Choroid plexus epithelial cell (primary cell): ENCODE results near the gene TBCD.

ENCODE experiments used
- DNase-seq: peaks from one replicate; pipeline ENCODE4 v3.0.0-alpha.2; 2010; ENCODE audit warnings: low read depth
- H3K4me3 ChIP-seq: 2 replicates; pipeline ENCODE4 v1.5.1; 2011; ENCODE audit warnings: low read depth, mild to moderate bottlenecking, control low read depth, low read length, moderate library complexity
- CTCF ChIP-seq: conservative IDR thresholded peaks from 2 replicates; pipeline ENCODE4 v1.5.1; 2011; ENCODE audit warnings: low read depth, mild to moderate bottlenecking, control low read depth, inconsistent platforms, low read length, moderate library complexity

Gene TBCD

GRCh38 chr17:82930043-82930923 is 178.4 kb downstream of the TBCD start:
- no peak for TF ChIP-seq CTCF
- H3K4me3 ChIP-seq, result no peak overlapping the region
- DNase-seq, result no peak

- DNase-seq, result no peak
- no peak overlapping the region for H3K4me3 ChIP-seq
- TF ChIP-seq CTCF, result no peak
These were observed 179.2 kb downstream of the TBCD start for GRCh38 chr17:82930924-82931698.

GRCh38 chr17:82931699-82932517 is 180.0 kb downstream of the TBCD start:
- H3K4me3 ChIP-seq, result no peak overlapping the region
- DNase-seq, result peak; percentile 87
- no peak for TF ChIP-seq CTCF

- no peak for TF ChIP-seq CTCF
- no peak overlapping the region for H3K4me3 ChIP-seq
- DNase-seq, result peak; percentile 76
These were observed 180.8 kb downstream of the TBCD start for GRCh38 chr17:82932518-82933310.

- peak; percentile 14 for DNase-seq
- H3K4me3 ChIP-seq, result no peak overlapping the region
These were observed 182.0 kb downstream of the TBCD start for GRCh38 chr17:82933911-82934310.

More at GRCh38 chr17:82933911-82934310, 182.0 kb downstream of the TBCD start:
- peak; percentile 29 for TF ChIP-seq CTCF
